Neuronal stem cell (in vitro differentiated cells): ENCODE results near the gene IFT88.
A peak's percentile ranks its signal among the peaks of the same experiment; 100 is the strongest.

Experiments
- DNase-seq: peaks from one replicate; pipeline ENCODE4 v3.0.0-alpha.2; 2013; ENCODE audit warnings: low spot score
- H2AFZ ChIP-seq: one replicate; pipeline ENCODE4 v1.6.1; 2013; ENCODE audit warnings: mild to moderate bottlenecking, low read length, inconsistent platforms
- H2AK5ac ChIP-seq: 2 replicates; pipeline ENCODE4 v1.6.1; 2013; ENCODE audit warnings: low read depth, mild to moderate bottlenecking, inconsistent platforms, low read length, moderate library complexity, mixed read lengths
- H2BK120ac ChIP-seq: 2 replicates; pipeline ENCODE4 v1.6.1; 2013; ENCODE audit warnings: low read depth, mild to moderate bottlenecking, inconsistent platforms, low read length, moderate library complexity, mixed read lengths
- H2BK12ac ChIP-seq: one replicate; pipeline ENCODE4 v1.6.1; 2013; ENCODE audit warnings: low read length, inconsistent platforms
- H2BK15ac ChIP-seq: 2 replicates; pipeline ENCODE4 v1.6.1; 2013; ENCODE audit warnings: mild to moderate bottlenecking, low read length, inconsistent platforms, mixed read lengths
- H2BK5ac ChIP-seq: one replicate; pipeline ENCODE4 v1.6.1; 2013; ENCODE audit warnings: inconsistent platforms, mild to moderate bottlenecking, low read length, moderate library complexity
- H3K14ac ChIP-seq: one replicate; pipeline ENCODE4 v1.6.1; 2013; ENCODE audit warnings: low read length, inconsistent platforms
- H3K18ac ChIP-seq: 2 replicates; pipeline ENCODE4 v1.6.1; 2013; ENCODE audit warnings: low read length, inconsistent platforms
- H3K23ac ChIP-seq: 2 replicates; pipeline ENCODE4 v1.6.1; 2013; ENCODE audit warnings: low read depth, mild to moderate bottlenecking, mixed read lengths, low read length, inconsistent platforms; ENCODE audit not compliant: poor library complexity
- H3K27ac ChIP-seq: replicated peaks from 3 replicates; pipeline ENCODE4 v1.5.1; 2013; ENCODE audit warnings: low read length, inconsistent platforms
- H3K27me3 ChIP-seq, 3 experiments: 2 replicates each; pipeline ENCODE4 v1.6.1; 2013; ENCODE audit warnings: low read length in 3 of 3, mild to moderate bottlenecking in 2 of 3, inconsistent platforms in 1 of 3, low read depth in 1 of 3, mixed read lengths in 1 of 3, moderate library complexity in 1 of 3; ENCODE audit not compliant: control insufficient read depth in 3 of 3, insufficient read depth in 3 of 3
- H3K36me3 ChIP-seq, 2 donors: replicated peaks in 1 of 2; 2 replicates each; pipeline ENCODE4 v1.6.1; 2013; ENCODE audit warnings: low read length in 2 of 2; ENCODE audit not compliant: control insufficient read depth in 2 of 2, insufficient read depth in 2 of 2
- H3K4ac ChIP-seq: 2 replicates; pipeline ENCODE4 v1.6.1; 2013; ENCODE audit warnings: inconsistent platforms, mild to moderate bottlenecking, low read length, moderate library complexity
- H3K4me1 ChIP-seq, 2 donors: 1 replicate in 1 of 2; 2 replicates in 1 of 2; pipeline ENCODE4 v1.6.1; 2013; ENCODE audit warnings: low read length in 2 of 2, low read depth in 1 of 2; ENCODE audit not compliant: control insufficient read depth in 2 of 2, insufficient read depth in 1 of 2
- H3K4me2 ChIP-seq: one replicate; pipeline ENCODE4 v1.6.1; 2013; ENCODE audit warnings: mild to moderate bottlenecking, low read length, inconsistent platforms; ENCODE audit not compliant: insufficient read depth, poor library complexity, severe bottlenecking
- H3K4me3 ChIP-seq, 2 donors: 2 replicates each; pipeline ENCODE4 v1.5.1; 2013; ENCODE audit warnings: low read length in 2 of 2, mild to moderate bottlenecking in 2 of 2, inconsistent platforms in 1 of 2, moderate library complexity in 1 of 2
- H3K79me1 ChIP-seq: one replicate; pipeline ENCODE4 v1.6.1; 2013; ENCODE audit warnings: low read depth, mild to moderate bottlenecking, inconsistent platforms, low read length, moderate library complexity
- H3K9ac ChIP-seq: one replicate; pipeline ENCODE4 v1.6.1; 2013; ENCODE audit warnings: mild to moderate bottlenecking, low read depth, low read length, inconsistent platforms; ENCODE audit not compliant: poor library complexity
- H3K9me3 ChIP-seq, 2 donors: replicated peaks in 1 of 2; 2 replicates each; pipeline versions ENCODE3 to v1.6.1; 2013; ENCODE audit warnings: low read length in 2 of 2, mild to moderate bottlenecking in 2 of 2, inconsistent platforms in 1 of 2, low read depth in 1 of 2, mixed read lengths in 1 of 2, moderate library complexity in 1 of 2; ENCODE audit not compliant: control insufficient read depth in 2 of 2, insufficient read depth in 1 of 2
- H4K8ac ChIP-seq: one replicate; pipeline ENCODE4 v1.6.1; 2013; ENCODE audit warnings: low read depth, mild to moderate bottlenecking, inconsistent platforms, low read length, moderate library complexity
- H4K91ac ChIP-seq: one replicate; pipeline ENCODE4 v1.6.1; 2013; ENCODE audit warnings: low read length, low read depth, mild to moderate bottlenecking, inconsistent platforms; ENCODE audit not compliant: poor library complexity
- WGBS, 2 donors: extraction: QIAGEN DNeasy Blood & Tissue Kit; methylation state at CpG; one replicate each; pipeline ENCODE4 v1.1.7; 2013; ENCODE audit warnings: missing lambda C conversion rate in 2 of 2, mixed read lengths in 1 of 2; ENCODE audit not compliant: insufficient read length in 2 of 2, insufficient replicate concordance in 1 of 2; ENCODE audit errors: extremely low coverage in 2 of 2; 5-methylcytosine and 5-hydroxymethylcytosine counted together

Gene IFT88

DNA sequence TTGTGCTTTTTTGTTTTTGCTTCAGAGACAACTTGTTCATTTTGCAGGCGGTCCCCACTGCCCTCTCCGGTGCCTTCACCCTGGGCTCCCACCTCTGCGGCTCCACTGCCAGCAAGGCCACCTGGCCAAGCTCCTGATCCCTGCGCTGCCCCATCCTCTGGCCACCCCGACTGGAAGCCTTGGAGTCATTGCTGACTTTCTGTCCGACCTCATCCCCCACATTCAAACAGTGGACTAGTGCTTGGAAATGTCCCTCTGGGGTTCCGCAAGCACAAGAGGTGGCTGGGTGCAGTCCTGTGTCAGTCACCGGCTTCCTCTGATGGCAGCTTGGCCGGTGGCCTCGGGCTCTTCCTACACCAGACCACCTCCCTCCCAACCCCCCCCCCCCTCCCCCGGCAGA, 153.5 kb downstream of the IFT88 start:
- Histone ChIP-seq H3K9me3 (peaks cover 3 to 4% of the 10 kb centered on the region in 2 donors), H3K9ac (no peak overlapping the region), H3K36me3 (peaks cover 1 to 3% of the 10 kb centered on the region in 2 donors), H2BK120ac (no peak overlapping the region), H3K18ac (no peak overlapping the region), H2AK5ac (no peak overlapping the region), H3K14ac (no peak overlapping the region), H3K4me1 (peaks cover 0 to 13% of the 10 kb centered on the region in 2 donors), H3K4me3 (no peak overlapping the region), H3K4ac (no peak overlapping the region), H4K91ac (no peak overlapping the region), H3K27ac (no peak overlapping the region), H4K8ac (no peak overlapping the region), H2BK12ac (no peak overlapping the region), H3K27me3 (peaks cover 0 to 8% (median 0%) of the 10 kb centered on the region in 3 experiments), H3K23ac (no peak overlapping the region), H2BK15ac (no peak overlapping the region), H2BK5ac (no peak overlapping the region), H3K79me1 (no peaks in the 10 kb centered on the region), H3K4me2 (no peak overlapping the region), H2AFZ (no peak overlapping the region)
- no CpG with 5 or more reads among the region's 11 CpGs for WGBS, 2 donors
- DNase-seq, result no peak

- Histone ChIP-seq H2AK5ac (peak overlapping the region; percentile 46), H3K9me3 (peaks cover 3 to 4% of the 10 kb centered on the region in 2 donors), H3K27ac (no peak overlapping the region), H3K36me3 (peaks cover 1 to 3% of the 10 kb centered on the region in 2 donors), H3K4ac (no peak overlapping the region), H3K18ac (peak overlapping the region; percentile 93), H4K8ac (no peak overlapping the region), H2BK5ac (peak overlapping the region; percentile 80), H3K27me3 (peaks cover 0 to 8% (median 0%) of the 10 kb centered on the region in 3 experiments), H3K4me3 (no peak overlapping the region), H4K91ac (no peak overlapping the region), H3K79me1 (no peaks in the 10 kb centered on the region), H2BK12ac (no peak overlapping the region), H2BK15ac (peak overlapping the region; percentile 91), H3K9ac (no peak overlapping the region), H3K23ac (no peak overlapping the region), H2AFZ (no peak overlapping the region), H2BK120ac (no peak overlapping the region), H3K4me1 (peaks cover 0 to 13% of the 10 kb centered on the region in 2 donors), H3K4me2 (no peak overlapping the region), H3K14ac (no peak overlapping the region)
- no peak for DNase-seq
- no CpG with 5 or more reads among the region's 16 CpGs for WGBS, 2 donors
These were observed 154.1 kb downstream of the IFT88 start for GRCh38 chr13:20721058-20721453.

DNA sequence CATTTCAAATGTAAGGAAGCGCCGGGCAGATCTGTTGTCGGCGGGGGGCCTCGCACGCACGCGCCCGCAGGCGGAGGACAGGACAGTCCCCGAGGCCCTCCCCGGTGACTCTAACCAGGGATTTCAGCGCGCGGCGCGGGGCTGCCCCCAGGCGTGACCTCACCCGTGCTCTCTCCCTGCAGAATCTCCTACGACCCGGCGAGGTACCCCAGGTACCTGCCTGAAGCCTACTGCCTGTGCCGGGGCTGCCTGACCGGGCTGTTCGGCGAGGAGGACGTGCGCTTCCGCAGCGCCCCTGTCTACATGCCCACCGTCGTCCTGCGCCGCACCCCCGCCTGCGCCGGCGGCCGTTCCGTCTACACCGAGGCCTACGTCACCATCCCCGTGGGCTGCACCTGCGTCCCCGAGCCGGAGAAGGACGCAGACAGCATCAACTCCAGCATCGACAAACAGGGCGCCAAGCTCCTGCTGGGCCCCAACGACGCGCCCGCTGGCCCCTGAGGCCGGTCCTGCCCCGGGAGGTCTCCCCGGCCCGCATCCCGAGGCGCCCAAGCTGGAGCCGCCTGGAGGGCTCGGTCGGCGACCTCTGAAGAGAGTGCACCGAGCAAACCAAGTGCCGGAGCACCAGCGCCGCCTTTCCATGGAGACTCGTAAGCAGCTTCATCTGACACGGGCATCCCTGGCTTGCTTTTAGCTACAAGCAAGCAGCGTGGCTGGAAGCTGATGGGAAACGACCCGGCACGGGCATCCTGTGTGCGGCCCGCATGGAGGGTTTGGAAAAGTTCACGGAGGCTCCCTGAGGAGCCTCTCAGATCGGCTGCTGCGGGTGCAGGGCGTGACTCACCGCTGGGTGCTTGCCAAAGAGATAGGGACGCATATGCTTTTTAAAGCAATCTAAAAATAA, 154.7 kb downstream of the IFT88 start:
- peak overlapping the region; percentile 67 for H3K4me2 ChIP-seq
- H2BK12ac ChIP-seq, result peak overlapping the region; percentile 93
- peak overlapping the region; percentile 97 for H4K8ac ChIP-seq
- H3K4me3 ChIP-seq, result peak overlapping the region in 1 of 2 donors; percentile 79
- peak overlapping the region; percentile 12 for H3K4ac ChIP-seq
- no peak overlapping the region for H2AFZ ChIP-seq
- no peak for DNase-seq
- no peak overlapping the region for H2BK120ac ChIP-seq
- peaks cover 3 to 4% of the 10 kb centered on the region in 2 donors for H3K9me3 ChIP-seq
- peak overlapping the region; percentile 90 for H3K23ac ChIP-seq
- peak overlapping the region; percentile 93 for H4K91ac ChIP-seq
- peaks cover 0 to 8% (median 0%) of the 10 kb centered on the region in 3 experiments for H3K27me3 ChIP-seq
- H3K14ac ChIP-seq, result peak overlapping the region; percentile 90
- peak overlapping the region; percentile 80 for H2BK5ac ChIP-seq
- WGBS, 2 donors, result no CpG with 5 or more reads among the region's 81 CpGs
- peak overlapping the region; percentile 63 for H2AK5ac ChIP-seq
- peak overlapping the region; percentile 74 for H3K9ac ChIP-seq
- peaks cover 1 to 3% of the 10 kb centered on the region in 2 donors for H3K36me3 ChIP-seq
- no peaks in the 10 kb centered on the region for H3K79me1 ChIP-seq
- peaks cover 0 to 9% of the 10 kb centered on the region in 2 donors for H3K4me1 ChIP-seq
- H3K27ac ChIP-seq, result no peak overlapping the region
- peak overlapping the region; percentile 91 for H2BK15ac ChIP-seq
- H3K18ac ChIP-seq, result peak overlapping the region; percentile 93

GRCh38 chr13:20727856-20728255, 160.9 kb downstream of the IFT88 start:
- H2BK12ac ChIP-seq, result no peak overlapping the region
- H3K18ac ChIP-seq, result no peak overlapping the region
- H3K79me1 ChIP-seq, result no peaks in the 10 kb centered on the region
- no peak overlapping the region for H4K8ac ChIP-seq
- H3K27me3 ChIP-seq, result no peaks in the 10 kb centered on the region
- H3K4me3 ChIP-seq, result no peak overlapping the region
- no CpG with 5 or more reads among the region's 6 CpGs for WGBS, 2 donors
- no peak overlapping the region for H3K14ac ChIP-seq
- H3K23ac ChIP-seq, result no peak overlapping the region
- no peak overlapping the region for H2AK5ac ChIP-seq
- H3K4me2 ChIP-seq, result no peak overlapping the region
- H4K91ac ChIP-seq, result no peak overlapping the region
- no peaks in the 10 kb centered on the region for H3K9me3 ChIP-seq
- DNase-seq, result no peak
- no peaks in the 10 kb centered on the region for H3K4me1 ChIP-seq
- H2BK15ac ChIP-seq, result no peak overlapping the region
- no peaks in the 10 kb centered on the region for H3K36me3 ChIP-seq
- no peak overlapping the region for H2BK5ac ChIP-seq
- no peak overlapping the region for H3K27ac ChIP-seq
- no peak overlapping the region for H3K9ac ChIP-seq
- H3K4ac ChIP-seq, result no peak overlapping the region
- no peak overlapping the region for H2AFZ ChIP-seq
- no peak overlapping the region for H2BK120ac ChIP-seq
